GM13976 (cell line): ENCODE data around the gene EMX2.

ENCODE experiments used
- DNase-seq: peaks from one replicate; pipeline ENCODE4 v3.0.0; 2012; ENCODE audit warnings: low spot score
- in situ Hi-C: fragments of 300-500 bp; cut with MboI; formaldehyde crosslinking; loops from one replicate; pipeline ENCODE4 v1.12.0; 2022; ENCODE audit warnings: low sequenced_read_pairs, mixed read lengths, inconsistent platforms; ENCODE audit not compliant: unreplicated experiment
- TF ChIP-seq, protein P1 (sequence below): IDR thresholded peaks from 2 replicates; pipeline ENCODE4 v1.5.1; 2012; ENCODE audit warnings: borderline replicate concordance, mild to moderate bottlenecking; ENCODE audit not compliant: insufficient read depth; ENCODE audit errors: extremely low read depth, missing control alignments, control extremely low read depth

Gene EMX2

DNA sequence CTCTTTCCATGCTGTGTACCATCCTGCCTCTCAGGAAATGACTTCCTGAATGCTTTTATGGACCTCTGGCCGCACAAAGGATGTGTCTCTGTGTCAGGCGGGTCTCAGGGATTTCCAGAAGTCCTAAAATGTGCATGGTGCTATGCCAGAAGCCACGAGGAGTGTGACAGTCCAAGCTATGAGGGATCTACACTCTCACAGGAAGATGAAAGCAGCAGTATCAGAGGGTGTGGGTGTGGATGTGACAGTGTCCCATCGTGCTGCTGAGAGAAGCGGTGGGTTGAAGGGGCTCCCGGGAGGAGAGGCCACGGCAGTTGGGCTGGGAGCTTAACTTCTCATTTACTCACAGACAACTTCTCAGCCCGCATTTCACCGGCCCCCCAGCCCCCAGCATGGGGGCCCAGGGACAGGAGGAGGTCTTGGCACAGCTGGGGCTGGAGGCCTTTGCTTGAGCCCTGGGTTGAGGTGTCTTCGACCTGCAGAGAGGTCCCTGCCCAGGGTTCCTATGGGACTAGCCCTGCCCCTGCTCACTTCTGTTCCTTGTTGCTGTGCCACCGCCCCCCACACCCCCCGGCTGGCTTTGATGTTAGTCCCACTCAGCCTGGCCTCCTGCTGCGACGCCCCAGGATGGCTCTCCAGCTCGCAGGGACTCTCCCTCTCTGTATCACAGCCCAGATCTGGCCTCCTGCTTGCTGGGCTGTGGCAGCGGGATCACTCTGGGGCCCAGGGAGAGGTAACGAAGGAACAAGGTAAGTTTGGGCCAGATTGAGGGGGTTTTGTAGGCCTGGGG, 30.8 kb upstream of the EMX2 start:
- in situ Hi-C loops: no loop called here
- TF ChIP-seq, protein P1, sequence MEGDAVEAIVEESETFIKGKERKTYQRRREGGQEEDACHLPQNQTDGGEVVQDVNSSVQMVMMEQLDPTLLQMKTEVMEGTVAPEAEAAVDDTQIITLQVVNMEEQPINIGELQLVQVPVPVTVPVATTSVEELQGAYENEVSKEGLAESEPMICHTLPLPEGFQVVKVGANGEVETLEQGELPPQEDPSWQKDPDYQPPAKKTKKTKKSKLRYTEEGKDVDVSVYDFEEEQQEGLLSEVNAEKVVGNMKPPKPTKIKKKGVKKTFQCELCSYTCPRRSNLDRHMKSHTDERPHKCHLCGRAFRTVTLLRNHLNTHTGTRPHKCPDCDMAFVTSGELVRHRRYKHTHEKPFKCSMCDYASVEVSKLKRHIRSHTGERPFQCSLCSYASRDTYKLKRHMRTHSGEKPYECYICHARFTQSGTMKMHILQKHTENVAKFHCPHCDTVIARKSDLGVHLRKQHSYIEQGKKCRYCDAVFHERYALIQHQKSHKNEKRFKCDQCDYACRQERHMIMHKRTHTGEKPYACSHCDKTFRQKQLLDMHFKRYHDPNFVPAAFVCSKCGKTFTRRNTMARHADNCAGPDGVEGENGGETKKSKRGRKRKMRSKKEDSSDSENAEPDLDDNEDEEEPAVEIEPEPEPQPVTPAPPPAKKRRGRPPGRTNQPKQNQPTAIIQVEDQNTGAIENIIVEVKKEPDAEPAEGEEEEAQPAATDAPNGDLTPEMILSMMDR: no peak
- DNase-seq: no peak

- DNase-seq: no peak
- in situ Hi-C loops: no loop called here
Observed at GRCh38 chr10:117514971-117515370, 27.6 kb upstream of the EMX2 start.

GRCh38 chr10:117516681-117517080, 25.9 kb upstream of the EMX2 start:
- TF ChIP-seq, protein P1: no peak
- in situ Hi-C loops: no loop called here
- no peak for DNase-seq

More at GRCh38 chr10:117514971-117515370, 27.6 kb upstream of the EMX2 start:
- TF ChIP-seq, protein P1: no peak

- TF ChIP-seq, protein P1: no peak
- in situ Hi-C loops: no loop called here
- no peak for DNase-seq
Observed at GRCh38 chr10:117518246-117518645, 24.3 kb upstream of the EMX2 start.

- no peak for DNase-seq
- TF ChIP-seq, protein P1: no peak
- in situ Hi-C loops: no loop called here
Observed at GRCh38 chr10:117519286-117519685, 23.3 kb upstream of the EMX2 start.

DNA sequence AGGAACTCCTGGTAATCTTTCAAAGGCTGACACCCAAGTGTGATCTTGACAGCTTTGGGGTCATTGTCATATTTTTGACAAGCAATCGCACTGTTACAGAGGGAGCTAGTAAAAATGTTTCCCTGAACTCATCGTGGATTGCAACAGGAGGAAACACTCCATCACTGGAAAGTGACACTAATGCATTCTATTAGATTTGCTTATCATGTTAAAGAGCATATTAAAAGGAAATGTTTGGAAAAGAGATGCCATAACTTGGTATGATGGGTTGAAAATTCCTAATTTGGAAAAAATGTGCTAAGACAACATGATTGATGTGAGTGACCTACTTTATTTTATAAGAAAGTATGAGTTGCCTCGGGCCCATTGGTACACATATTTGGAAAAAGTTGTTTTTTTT, 22.7 kb upstream of the EMX2 start:
- in situ Hi-C loops: no loop called here
- TF ChIP-seq, protein P1: no peak
- DNase-seq: no peak
